Activated T-helper 2 cell treated with anti-CD3 and anti-CD28 coated beads, Interferon-gamma antibody, Interleukin-2, Interleukin-4, amounts not matched to agents 10 μg/mL and 5 μg/mL and 100 μg/mL, durations not matched to agents 14 hours and 24 hours and 36 hours (primary cell): ENCODE measurements around the gene KRT17. TPM values are rescaled to one million over a fixed set of nuclear protein-coding genes. Genes with fewer than 3 reads are reported as not detected.
"Not testable (repeated sequence)": the region's sequence is repeated elsewhere in the genome, so short reads cannot be mapped to it uniquely, and the experiment has no call there.

ENCODE experiments used
- DNase-seq: peaks from one replicate; pipeline ENCODE4 v3.0.0; 2021; ENCODE audit warnings: low spot score
- H3K27ac Mint-ChIP-seq: one replicate; pipeline ENCODE4 v1.8.0; 2021; ENCODE audit warnings: mixed read lengths
- H3K27me3 Mint-ChIP-seq: one replicate; pipeline ENCODE4 v1.8.0; 2021; ENCODE audit warnings: low read depth, mixed read lengths
- H3K36me3 Mint-ChIP-seq: one replicate; pipeline ENCODE4 v1.8.0; 2021; ENCODE audit warnings: low read depth, mixed read lengths
- H3K4me1 Mint-ChIP-seq: one replicate; pipeline ENCODE4 v1.8.0; 2021; ENCODE audit warnings: low read depth, mixed read lengths
- H3K4me3 Mint-ChIP-seq: one replicate; pipeline ENCODE4 v1.8.0; 2021; ENCODE audit warnings: low read depth, mild to moderate bottlenecking, moderate library complexity, mixed read lengths
- H3K9me3 Mint-ChIP-seq: one replicate; pipeline ENCODE4 v1.8.0; 2021; ENCODE audit warnings: mixed read lengths
- intact Hi-C: fragments of 100-400 bp; cut with micrococcal nuclease; formaldehyde crosslinking; loops from one replicate; pipeline ENCODE4 v1.15.1; 2023
- total RNA-seq: library from RNA; stranded (reverse); gene quantifications from 2 replicates; pipeline ENCODE4 v1.2.3, GENCODE V29; 2022

The KRT17 gene
- total RNA-seq, 1 donor from 2014 or later, result not detected

- H3K9me3 Mint-ChIP-seq, H3K36me3 Mint-ChIP-seq, H3K27me3 Mint-ChIP-seq, H3K27ac Mint-ChIP-seq, DNase-seq, H3K4me1 Mint-ChIP-seq, intact Hi-C loops, H3K4me3 Mint-ChIP-seq: not testable (repeated sequence)
Measured at GRCh38 chr17:41626914-41627295, 2.5 kb upstream of the KRT17 start.

- H3K27me3 Mint-ChIP-seq, H3K9me3 Mint-ChIP-seq, H3K36me3 Mint-ChIP-seq, H3K4me3 Mint-ChIP-seq, DNase-seq, H3K4me1 Mint-ChIP-seq, H3K27ac Mint-ChIP-seq, intact Hi-C loops: not testable (repeated sequence)
Measured at GRCh38 chr17:41626028-41626913, 1.9 kb upstream of the KRT17 start.

GRCh38 chr17:41625602-41626001, 1.2 kb upstream of the KRT17 start:
- Mint-ChIP-seq H3K27ac (no peak overlapping the region), H3K4me3 (no peak overlapping the region), H3K4me1 (no peaks in the 10 kb centered on the region), H3K9me3 (no peaks in the 10 kb centered on the region), H3K27me3 (no peaks in the 10 kb centered on the region), H3K36me3 (no peaks in the 10 kb centered on the region)
- intact Hi-C loops, result no loop called here
- no peak for DNase-seq

GRCh38 chr17:41623184-41623861, 1.1 kb downstream of the KRT17 start:
- intact Hi-C loops, H3K4me1 Mint-ChIP-seq, H3K4me3 Mint-ChIP-seq, H3K9me3 Mint-ChIP-seq, H3K36me3 Mint-ChIP-seq, H3K27me3 Mint-ChIP-seq, H3K27ac Mint-ChIP-seq, DNase-seq: not testable (repeated sequence)

- H3K9me3 Mint-ChIP-seq, H3K36me3 Mint-ChIP-seq: not testable (repeated sequence)
Measured at GRCh38 chr17:41622340-41623183, 1.8 kb downstream of the KRT17 start.

GRCh38 chr17:41621916-41622315, 2.5 kb downstream of the KRT17 start:
- no peaks in the 10 kb centered on the region for H3K9me3 Mint-ChIP-seq

More at GRCh38 chr17:41622340-41623183, 1.8 kb downstream of the KRT17 start:
- intact Hi-C loops, DNase-seq, H3K27ac Mint-ChIP-seq, H3K4me3 Mint-ChIP-seq, H3K4me1 Mint-ChIP-seq, H3K27me3 Mint-ChIP-seq: not testable (repeated sequence)

GRCh38 chr17:41621435-41621817, 2.9 kb downstream of the KRT17 start:
- H3K36me3 Mint-ChIP-seq, result not testable (repeated sequence)

More at GRCh38 chr17:41621916-41622315, 2.5 kb downstream of the KRT17 start:
- Mint-ChIP-seq H3K4me3 (no peak overlapping the region), H3K4me1 (no peaks in the 10 kb centered on the region), H3K27ac (no peak overlapping the region), H3K36me3 (no peaks in the 10 kb centered on the region), H3K27me3 (no peaks in the 10 kb centered on the region)
- intact Hi-C loops, result no loop called here
- no peak for DNase-seq

GRCh38 chr17:41620583-41621434, 3.6 kb downstream of the KRT17 start:
- H3K4me1 Mint-ChIP-seq, result no peaks in the 10 kb centered on the region
- no peak for DNase-seq
- H3K36me3 Mint-ChIP-seq, result no peaks in the 10 kb centered on the region
- no peaks in the 10 kb centered on the region for H3K9me3 Mint-ChIP-seq
- H3K27me3 Mint-ChIP-seq, result no peaks in the 10 kb centered on the region
- intact Hi-C loops, result no loop called here
- no peak overlapping the region for H3K27ac Mint-ChIP-seq
- H3K4me3 Mint-ChIP-seq, result no peak overlapping the region

More at GRCh38 chr17:41621435-41621817, 2.9 kb downstream of the KRT17 start:
- intact Hi-C loops, H3K27me3 Mint-ChIP-seq, H3K4me3 Mint-ChIP-seq, H3K4me1 Mint-ChIP-seq, DNase-seq, H3K9me3 Mint-ChIP-seq, H3K27ac Mint-ChIP-seq: not testable (repeated sequence)

GRCh38 chr17:41619927-41620582, 4.3 kb downstream of the KRT17 start:
- H3K27me3 Mint-ChIP-seq, intact Hi-C loops, H3K4me1 Mint-ChIP-seq, H3K9me3 Mint-ChIP-seq, H3K27ac Mint-ChIP-seq, H3K36me3 Mint-ChIP-seq, DNase-seq, H3K4me3 Mint-ChIP-seq: not testable (repeated sequence)

- H3K4me1 Mint-ChIP-seq, result no peaks in the 10 kb centered on the region
- intact Hi-C loops, result no loop called here
- H3K4me3 Mint-ChIP-seq, result no peak overlapping the region
- no peaks in the 10 kb centered on the region for H3K27me3 Mint-ChIP-seq
- H3K27ac Mint-ChIP-seq, result no peak overlapping the region
- no peaks in the 10 kb centered on the region for H3K9me3 Mint-ChIP-seq
- DNase-seq, result no peak
- H3K36me3 Mint-ChIP-seq, result no peaks in the 10 kb centered on the region
Measured at GRCh38 chr17:41619036-41619926, 5.1 kb downstream of the KRT17 start.

- Mint-ChIP-seq H3K27me3 (no peaks in the 10 kb centered on the region), H3K27ac (no peak overlapping the region), H3K9me3 (no peaks in the 10 kb centered on the region), H3K4me3 (no peak overlapping the region), H3K36me3 (no peaks in the 10 kb centered on the region), H3K4me1 (no peaks in the 10 kb centered on the region)
- intact Hi-C loops, result no loop called here
- DNase-seq, result no peak
Measured at GRCh38 chr17:41618341-41619035, 5.9 kb downstream of the KRT17 start.
